Posterior vena cava (tissue), 2 donors: ENCODE data around the gene CXCL6. TPM values are rescaled to one million over a fixed set of nuclear protein-coding genes. Genes with fewer than 3 reads are reported as not detected.
A peak's percentile ranks its signal among the peaks of the same experiment; 100 is the strongest.

Experiments
- DNase-seq: peaks from one replicate; pipeline ENCODE4 v3.0.0-alpha.2; 2020; ENCODE audit warnings: low spot score
- intact Hi-C, 2 donors: fragments of 100-400 bp; cut with DNase I; formaldehyde crosslinking; loops; one replicate each; pipeline versions ENCODE4 v1.14.1 to v1.14.2; 2022 to 2023
- total RNA-seq, 2 donors: library from RNA; stranded (reverse); fragmentation: NEBNext Ultra II Directional; extraction: Animal tissue kit (Norgen Biotek cat#: 25700); gene quantifications; one replicate each; pipeline ENCODE4 v1.2.1, GENCODE V29; 2021
- donor health status: DM: yes; HTN: yes; CAD: no.
- donor health status: DM: yes; HTN: yes; CAD: no.

CXCL6 gene
- total RNA-seq, 2 donors from 2014 or later: not detected

GRCh38 chr4:73864365-73864764, 27.9 kb downstream of the CXCL6 start:
- no peak for DNase-seq
- intact Hi-C loops: no loop called here

DNA sequence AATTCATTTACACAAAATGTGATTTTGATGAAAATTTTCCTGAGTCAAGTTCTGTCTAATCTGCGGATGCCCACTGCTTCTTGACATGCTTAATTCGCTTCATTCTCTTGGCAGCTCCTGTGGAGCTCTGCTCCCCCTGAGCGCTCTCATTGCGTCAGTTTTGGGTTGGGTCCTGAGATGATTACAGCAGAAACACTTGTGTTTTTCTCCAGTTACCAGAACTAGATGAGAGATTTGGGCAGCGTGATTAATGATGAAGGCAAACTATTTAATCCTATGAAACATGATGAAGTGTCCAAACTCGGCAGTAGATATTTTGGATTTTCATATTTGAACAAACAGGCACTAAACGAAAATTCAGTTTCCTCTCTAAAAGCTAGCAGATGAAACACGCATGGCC, 28.5 kb downstream of the CXCL6 start:
- no peak for DNase-seq
- intact Hi-C loops: no loop called here

- DNase-seq: no peak
- intact Hi-C loops: no loop called here
Observed at GRCh38 chr4:73865431-73866096, 29.1 kb downstream of the CXCL6 start.

- intact Hi-C loops: no loop called here
- no peak for DNase-seq
Observed at GRCh38 chr4:73866246-73866645, 29.8 kb downstream of the CXCL6 start.

DNA sequence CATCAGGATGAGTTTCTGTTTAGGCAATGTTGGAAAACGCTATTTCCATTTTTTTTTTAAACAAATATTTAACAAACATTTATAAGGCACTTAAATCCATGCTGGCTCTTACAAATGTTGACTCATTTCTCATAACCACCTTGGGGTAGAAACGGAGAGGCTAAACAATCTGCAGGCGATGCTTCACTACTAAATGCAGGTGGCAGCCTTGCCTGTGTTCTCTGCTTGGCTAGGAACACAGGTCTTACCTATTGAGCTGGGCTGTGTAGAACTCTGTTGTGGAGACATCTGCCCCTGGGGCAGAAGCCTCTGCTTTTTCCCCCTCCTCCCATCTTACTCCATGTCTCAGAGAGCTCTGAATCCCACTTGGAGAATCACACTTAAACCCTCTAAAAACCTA, 31.3 kb downstream of the CXCL6 start:
- intact Hi-C loops: no loop called here
- DNase-seq: no peak

GRCh38 chr4:73868206-73869129, 32.0 kb downstream of the CXCL6 start:
- DNase-seq: no peak
- intact Hi-C loops: no loop called here

DNA sequence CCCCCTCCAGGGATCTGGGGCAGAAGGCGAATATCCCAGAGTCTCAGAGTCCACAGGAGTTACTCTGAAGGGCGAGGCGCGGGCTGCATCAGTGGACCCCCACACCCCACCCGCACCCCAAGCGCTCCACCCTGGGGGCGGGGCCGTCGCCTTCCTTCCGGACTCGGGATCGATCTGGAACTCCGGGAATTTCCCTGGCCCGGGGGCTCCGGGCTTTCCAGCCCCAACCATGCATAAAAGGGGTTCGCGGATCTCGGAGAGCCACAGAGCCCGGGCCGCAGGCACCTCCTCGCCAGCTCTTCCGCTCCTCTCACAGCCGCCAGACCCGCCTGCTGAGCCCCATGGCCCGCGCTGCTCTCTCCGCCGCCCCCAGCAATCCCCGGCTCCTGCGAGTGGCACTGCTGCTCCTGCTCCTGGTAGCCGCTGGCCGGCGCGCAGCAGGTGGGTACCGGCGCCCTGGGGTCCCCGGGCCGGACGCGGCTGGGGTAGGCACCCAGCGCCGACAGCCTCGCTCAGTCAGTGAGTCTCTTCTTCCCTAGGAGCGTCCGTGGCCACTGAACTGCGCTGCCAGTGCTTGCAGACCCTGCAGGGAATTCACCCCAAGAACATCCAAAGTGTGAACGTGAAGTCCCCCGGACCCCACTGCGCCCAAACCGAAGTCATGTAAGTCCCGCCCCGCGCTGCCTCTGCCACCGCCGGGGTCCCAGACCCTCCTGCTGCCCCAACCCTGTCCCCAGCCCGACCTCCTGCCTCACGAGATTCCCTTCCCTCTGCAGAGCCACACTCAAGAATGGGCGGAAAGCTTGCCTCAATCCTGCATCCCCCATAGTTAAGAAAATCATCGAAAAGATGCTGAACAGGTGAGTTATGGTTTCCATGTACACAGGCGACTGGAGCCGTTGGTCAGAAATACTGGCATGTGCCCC, 32.9 kb downstream of the CXCL6 start, which contains the start of gene CXCL1:
TSS of gene CXCL1 (plus strand) at position 264 of the 926 bp plus-strand sequence. CDS start at position 342, 78 bp downstream.
- intact Hi-C loops: no loop called here
- peak; percentile 86 for DNase-seq

DNA sequence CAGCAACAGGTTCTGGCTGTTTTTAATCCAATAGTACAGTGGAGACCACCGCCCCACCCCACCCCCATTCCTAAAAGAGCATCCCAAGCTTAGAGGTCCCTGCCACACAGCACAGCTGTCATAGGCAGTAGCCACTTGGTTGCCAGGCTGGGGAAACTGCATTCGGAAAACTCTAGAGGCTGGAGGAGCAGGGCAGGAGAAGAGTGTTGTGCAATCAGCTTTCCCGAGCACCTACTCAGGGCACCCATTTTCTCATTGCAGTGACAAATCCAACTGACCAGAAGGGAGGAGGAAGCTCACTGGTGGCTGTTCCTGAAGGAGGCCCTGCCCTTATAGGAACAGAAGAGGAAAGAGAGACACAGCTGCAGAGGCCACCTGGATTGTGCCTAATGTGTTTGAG, 33.8 kb downstream of the CXCL6 start:
- DNase-seq: no peak
- intact Hi-C loops: no loop called here

DNA sequence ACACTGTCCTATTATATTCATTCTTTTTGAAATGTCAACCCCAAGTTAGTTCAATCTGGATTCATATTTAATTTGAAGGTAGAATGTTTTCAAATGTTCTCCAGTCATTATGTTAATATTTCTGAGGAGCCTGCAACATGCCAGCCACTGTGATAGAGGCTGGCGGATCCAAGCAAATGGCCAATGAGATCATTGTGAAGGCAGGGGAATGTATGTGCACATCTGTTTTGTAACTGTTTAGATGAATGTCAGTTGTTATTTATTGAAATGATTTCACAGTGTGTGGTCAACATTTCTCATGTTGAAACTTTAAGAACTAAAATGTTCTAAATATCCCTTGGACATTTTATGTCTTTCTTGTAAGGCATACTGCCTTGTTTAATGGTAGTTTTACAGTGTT, 34.3 kb downstream of the CXCL6 start:
- intact Hi-C loops: no loop called here
- DNase-seq: no peak

DNA sequence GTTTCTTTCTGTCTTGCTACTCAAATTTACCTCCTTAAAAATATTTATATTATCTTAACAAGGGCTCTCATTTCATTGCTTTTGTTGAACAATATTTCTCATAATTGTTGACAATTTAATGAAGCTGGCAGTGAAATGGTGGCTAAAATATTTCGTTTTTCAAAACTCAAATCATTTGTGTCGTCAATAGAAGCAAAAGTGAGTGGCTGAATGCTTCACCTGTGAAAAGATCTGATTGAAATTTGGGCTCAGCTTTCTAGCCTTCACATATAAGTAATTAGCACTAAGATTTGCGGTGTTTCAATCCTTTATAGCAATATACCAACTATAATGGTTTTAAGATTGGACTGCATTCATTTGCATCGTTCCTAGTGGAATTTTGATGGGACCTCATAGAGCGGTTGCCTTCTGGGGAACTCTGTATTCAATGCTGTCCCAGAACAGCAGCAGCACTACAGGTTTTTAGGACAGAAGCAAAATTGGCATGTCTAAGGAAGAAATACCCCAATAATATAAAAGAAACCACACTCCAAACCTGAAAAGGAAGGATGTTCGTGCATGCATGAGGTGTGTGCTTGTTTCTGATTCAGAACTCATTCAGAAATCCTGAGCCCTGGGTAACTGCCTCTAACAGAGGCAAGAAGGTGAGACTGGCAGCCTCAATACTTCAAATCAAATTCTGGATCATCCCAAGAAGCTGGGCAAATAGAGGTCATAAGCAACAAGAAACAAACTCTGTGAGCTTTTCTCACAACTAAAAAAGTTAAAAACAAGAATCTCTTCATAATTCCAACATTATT, 35.2 kb downstream of the CXCL6 start:
- intact Hi-C loops: no loop called here
- DNase-seq: no peak

- intact Hi-C loops: no loop called here
- no peak for DNase-seq
Observed at GRCh38 chr4:73872316-73873108, 36.0 kb downstream of the CXCL6 start.

- no peak for DNase-seq
- intact Hi-C loops: no loop called here
Observed at GRCh38 chr4:73874386-73874785, 37.9 kb downstream of the CXCL6 start.

- intact Hi-C loops: no loop called here
Observed at GRCh38 chr4:73875401-73875800, 38.9 kb downstream of the CXCL6 start.

GRCh38 chr4:73883306-73883705, 46.8 kb downstream of the CXCL6 start:
- intact Hi-C loops: no loop called here
- DNase-seq: no peak

More at GRCh38 chr4:73875401-73875800, 38.9 kb downstream of the CXCL6 start:
- DNase-seq: no peak

- intact Hi-C loops: no loop called here
- no peak for DNase-seq
Observed at GRCh38 chr4:73885574-73886267, 49.2 kb downstream of the CXCL6 start.
